DMS114 treated with DMSO at 0.1 percent for 48 hours (cell line): ENCODE data around the gene IER5.
"Not testable (repeated sequence)": the region's sequence is repeated elsewhere in the genome, so short reads cannot be mapped to it uniquely, and the experiment has no call there.

ENCODE experiments used
- DNase-seq: peaks from one replicate; lab custom pipeline; 2025; ENCODE audit not compliant: unreplicated experiment; lab: John Stamatoyannopoulos, UW

IER5 gene

GRCh38 chr1:181088079-181089016 lies at the start of gene IER5:
IER5 (plus strand) TSS chr1:181088700; CDS start chr1:181088903, 203 bp downstream.
- peak; percentile 91 for DNase-seq

GRCh38 chr1:181040284-181040865 lies 48.1 kb upstream of the IER5 start:
- no peak for DNase-seq

- no peak for DNase-seq
Measured at GRCh38 chr1:181043025-181043888, 45.2 kb upstream of the IER5 start.

GRCh38 chr1:181044449-181044966 lies 44.0 kb upstream of the IER5 start:
- DNase-seq = no peak

GRCh38 chr1:181045946-181046345 lies 42.6 kb upstream of the IER5 start:
- DNase-seq = not testable (repeated sequence)

- DNase-seq = no peak
Measured at GRCh38 chr1:181049378-181049777, 39.1 kb upstream of the IER5 start.

- DNase-seq = no peak
Measured at GRCh38 chr1:181050922-181051321, 37.6 kb upstream of the IER5 start.

- no peak for DNase-seq
Measured at GRCh38 chr1:181056560-181056959, 31.9 kb upstream of the IER5 start.

- no peak for DNase-seq
Measured at GRCh38 chr1:181057079-181057478, 31.4 kb upstream of the IER5 start.

GRCh38 chr1:181059435-181059834 lies 29.1 kb upstream of the IER5 start:
- no peak for DNase-seq

- DNase-seq = no peak
Measured at GRCh38 chr1:181060066-181060465, 28.4 kb upstream of the IER5 start.

- not testable (repeated sequence) for DNase-seq
Measured at GRCh38 chr1:181060947-181061346, 27.6 kb upstream of the IER5 start.

GRCh38 chr1:181061487-181061886 lies 27.0 kb upstream of the IER5 start:
- no peak for DNase-seq

GRCh38 chr1:181061891-181062835 lies 26.3 kb upstream of the IER5 start:
- DNase-seq = no peak

- no peak for DNase-seq
Measured at GRCh38 chr1:181062836-181063428, 25.6 kb upstream of the IER5 start.

- DNase-seq = no peak
Measured at GRCh38 chr1:181064011-181064623, 24.4 kb upstream of the IER5 start.

GRCh38 chr1:181064702-181065101 lies 23.8 kb upstream of the IER5 start:
- no peak for DNase-seq

- DNase-seq = no peak
Measured at GRCh38 chr1:181073638-181074037, 14.9 kb upstream of the IER5 start.

GRCh38 chr1:181075766-181076350 lies 12.6 kb upstream of the IER5 start:
- DNase-seq = no peak
